ENCODE results near the gene ANO9. TPM values are rescaled to one million over a fixed set of nuclear protein-coding genes. Genes with fewer than 3 reads are reported as not detected.

The ANO9 gene
- total and polyA plus RNA-seq, 4 donors, result 0.20 to 0.75 (median 0.40) TPM

- 95% methylated on average over 41 of the region's 41 CpGs for WGBS
- no peak for DNase-seq (ENCODE audit: low spot score)
Measured at GRCh38 chr11:460331-461199, 18.8 kb upstream of the ANO9 start.

GRCh38 chr11:459511-460220, 17.9 kb upstream of the ANO9 start:
- H3K4me3 ChIP-seq (ENCODE audit: low read depth in 1 of 3, low read length in 3 of 3), result no peak overlapping the region
- no peak for DNase-seq (ENCODE audit: low spot score)
- peaks cover 0 to 17% (median 7%) of the 10 kb centered on the region in 4 donors for H3K36me3 ChIP-seq (ENCODE audit: control insufficient read depth in 4 of 4, insufficient read depth in 3 of 4, low read depth in 1 of 4, low read length in 3 of 4)
- no peak overlapping the region for H3K27ac ChIP-seq (ENCODE audit: low read depth in 1 of 2, low read length in 2 of 2)
- 95% methylated on average over 24 of the region's 24 CpGs for WGBS
- no peaks in the 10 kb centered on the region for H3K27me3 ChIP-seq (ENCODE audit: control insufficient read depth in 4 of 4, insufficient read depth in 4 of 4, low read length in 3 of 4)
- H3K4me1 ChIP-seq (ENCODE audit: control insufficient read depth in 4 of 4, insufficient read depth in 4 of 4, low read length in 3 of 4), result no peaks in the 10 kb centered on the region
- H3K9ac ChIP-seq (ENCODE audit: low read depth in 1 of 2, low read length in 2 of 2), result no peak overlapping the region
- TF ChIP-seq CTCF (IDR thresholded peaks at IDR 0.05; ENCODE audit: low read depth, low read length, missing input control) (no peak), RAD21 (IDR thresholded peaks at IDR 0.05) (no peak), RXRA (IDR thresholded peaks at IDR 0.05) (no peak), FOXA1 (IDR thresholded peaks at IDR 0.05) (no peak), SP1 (IDR thresholded peaks at IDR 0.05) (no peak), HNF4G (IDR thresholded peaks at IDR 0.05) (no peak), JUND (IDR thresholded peaks at IDR 0.05) (no peak), ATF3 (IDR thresholded peaks at IDR 0.05) (no peak), MAX (IDR thresholded peaks at IDR 0.05) (no peak), HNF4A (conservative IDR thresholded peaks at IDR 0.05) (no peak), TAF1 (conservative IDR thresholded peaks at IDR 0.05) (no peak), GABPA (IDR thresholded peaks at IDR 0.05 in 1 of 2, conservative IDR thresholded peaks at IDR 0.05 in 1 of 2) (no peak), REST (IDR thresholded peaks at IDR 0.05) (no peak), ZBTB33 (IDR thresholded peaks at IDR 0.05) (no peak), EGR1 (IDR thresholded peaks at IDR 0.05; ENCODE audit: low read depth in 2 of 2) (no peak), FOXA2 (IDR thresholded peaks at IDR 0.05) (no peak), NR2F2 (IDR thresholded peaks at IDR 0.05) (no peak), YY1 (IDR thresholded peaks at IDR 0.05) (no peak)
- H3K9me3 ChIP-seq (ENCODE audit: control insufficient read depth in 4 of 4, low read length in 3 of 4), result no peaks in the 10 kb centered on the region

More at GRCh38 chr11:460331-461199, 18.8 kb upstream of the ANO9 start:
- Histone ChIP-seq H3K9me3 (ENCODE audit: control insufficient read depth in 4 of 4, low read length in 3 of 4) (no peaks in the 10 kb centered on the region), H3K4me1 (ENCODE audit: control insufficient read depth in 4 of 4, insufficient read depth in 4 of 4, low read length in 3 of 4) (no peaks in the 10 kb centered on the region), H3K9ac (ENCODE audit: low read depth in 1 of 2, low read length in 2 of 2) (no peak overlapping the region), H3K36me3 (ENCODE audit: control insufficient read depth in 4 of 4, insufficient read depth in 3 of 4, low read depth in 1 of 4, low read length in 3 of 4) (peaks cover 0 to 17% (median 7%) of the 10 kb centered on the region in 4 donors), H3K27ac (ENCODE audit: low read depth in 1 of 2, low read length in 2 of 2) (no peak overlapping the region), H3K4me3 (ENCODE audit: low read depth in 1 of 3, low read length in 3 of 3) (no peak overlapping the region), H3K27me3 (ENCODE audit: control insufficient read depth in 4 of 4, insufficient read depth in 4 of 4, low read length in 3 of 4) (no peaks in the 10 kb centered on the region)
- TF ChIP-seq GABPA (IDR thresholded peaks at IDR 0.05 in 1 of 2, conservative IDR thresholded peaks at IDR 0.05 in 1 of 2), result no peak

All from liver (tissue), 9 donors.